GM13976 (cell line): Measurements from ENCODE around the gene ARL10.

Source experiments
- DNase-seq: peaks from one replicate; pipeline ENCODE4 v3.0.0; 2012; ENCODE audit warnings: low spot score
- CTCF ChIP-seq: IDR thresholded peaks from 2 replicates; pipeline ENCODE4 v1.5.1; 2012; ENCODE audit warnings: borderline replicate concordance, mild to moderate bottlenecking; ENCODE audit not compliant: insufficient read depth; ENCODE audit errors: extremely low read depth, missing control alignments, control extremely low read depth
- in situ Hi-C: fragments of 300-500 bp; cut with MboI; formaldehyde crosslinking; loops from one replicate; pipeline ENCODE4 v1.12.0; 2022; ENCODE audit warnings: low sequenced_read_pairs, mixed read lengths, inconsistent platforms; ENCODE audit not compliant: unreplicated experiment

The ARL10 gene

GRCh38 chr5:176337913-176338312 lies 27.4 kb upstream of the ARL10 start:
- DNase-seq = no peak
- TF ChIP-seq CTCF = no peak
- in situ Hi-C loops = no loop called here

GRCh38 chr5:176339304-176339703 lies 26.0 kb upstream of the ARL10 start:
- no peak for DNase-seq
- in situ Hi-C loops = no loop called here
- no peak for TF ChIP-seq CTCF

- TF ChIP-seq CTCF = no peak
- DNase-seq = no peak
- in situ Hi-C loops = no loop called here
Observed at GRCh38 chr5:176341325-176342157, 23.7 kb upstream of the ARL10 start.

- in situ Hi-C loops = no loop called here
- DNase-seq = no peak
- TF ChIP-seq CTCF = no peak
Observed at GRCh38 chr5:176342158-176342483, 23.2 kb upstream of the ARL10 start.

- no peak for DNase-seq
- in situ Hi-C loops = no loop called here
- no peak for TF ChIP-seq CTCF
Observed at GRCh38 chr5:176342766-176343458, 22.4 kb upstream of the ARL10 start.

- TF ChIP-seq CTCF = no peak
- in situ Hi-C loops = no loop called here
- no peak for DNase-seq
Observed at GRCh38 chr5:176350416-176350815, 14.9 kb upstream of the ARL10 start.
